Dermis blood vessel endothelial cell (primary cell): ENCODE measurements around the gene TTC22. TPM values are rescaled to one million over a fixed set of nuclear protein-coding genes. Genes with fewer than 3 reads are reported as not detected.

Experiments
- DNase-seq: peaks from one replicate; pipeline ENCODE4 v3.0.0; 2010
- total RNA-seq: library from RNA; depleted of rRNA; stranded (reverse); fragments of >200 nt; gene quantifications from 2 replicates; pipeline ENCODE4 v1.2.3, GENCODE V29; 2014

Gene TTC22
- total RNA-seq, 1 donor from 2014 or later: 0.17 TPM

DNA sequence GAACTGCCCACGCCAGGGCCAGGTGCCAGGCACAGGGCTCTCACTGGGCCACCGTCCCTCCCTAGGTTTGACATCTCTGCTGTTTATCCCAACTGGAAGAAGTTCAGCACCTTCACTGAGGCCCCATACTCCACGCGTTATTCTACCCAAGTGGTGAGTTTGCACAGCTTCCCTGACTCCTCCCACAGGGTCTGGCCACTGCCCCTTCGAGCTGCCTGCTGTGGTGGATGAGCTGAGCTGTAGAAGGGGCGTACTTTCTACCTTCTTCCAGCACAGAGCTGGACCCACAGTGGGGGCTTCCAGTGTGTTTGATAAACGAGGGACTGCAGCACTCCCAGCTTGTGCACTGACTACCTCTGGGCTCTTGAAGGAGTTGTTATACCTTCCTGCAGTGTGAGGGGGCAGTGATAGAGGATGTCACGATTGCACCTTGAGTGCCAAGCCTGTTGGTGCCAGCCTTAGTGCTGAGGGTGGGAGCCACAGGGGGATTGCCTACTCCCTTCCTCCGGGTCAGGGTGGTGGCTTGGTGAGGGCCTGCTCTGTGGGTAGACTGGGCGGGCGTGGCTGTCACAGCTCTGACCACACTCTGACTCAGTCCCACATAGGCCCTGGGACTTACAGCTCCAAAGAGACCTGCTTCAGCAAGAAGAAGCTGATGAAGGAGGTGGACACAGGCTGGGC is 5.9 kb upstream of the TTC22 start:
- no peak for DNase-seq

DNA sequence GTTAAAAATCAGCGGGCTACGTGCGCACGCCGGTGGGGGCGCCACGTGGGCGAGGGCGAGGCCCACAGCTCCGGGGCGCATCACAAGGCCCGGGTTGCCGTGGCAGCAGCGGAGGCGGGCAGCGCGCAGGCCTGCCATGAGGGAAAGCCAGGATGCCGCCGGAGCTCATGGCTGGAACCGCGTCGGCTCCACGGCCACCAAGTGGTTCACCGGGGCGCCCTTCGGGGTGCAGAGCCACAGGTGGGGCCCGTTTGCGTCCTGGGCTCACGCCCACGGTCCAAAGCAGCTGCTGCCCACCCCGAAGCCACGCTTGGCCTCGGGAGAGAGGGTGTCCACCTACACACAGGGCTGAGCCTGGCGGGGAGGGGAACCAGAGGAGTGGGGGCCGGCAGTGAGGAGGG is 4.9 kb upstream of the TTC22 start:
- DNase-seq: no peak

DNA sequence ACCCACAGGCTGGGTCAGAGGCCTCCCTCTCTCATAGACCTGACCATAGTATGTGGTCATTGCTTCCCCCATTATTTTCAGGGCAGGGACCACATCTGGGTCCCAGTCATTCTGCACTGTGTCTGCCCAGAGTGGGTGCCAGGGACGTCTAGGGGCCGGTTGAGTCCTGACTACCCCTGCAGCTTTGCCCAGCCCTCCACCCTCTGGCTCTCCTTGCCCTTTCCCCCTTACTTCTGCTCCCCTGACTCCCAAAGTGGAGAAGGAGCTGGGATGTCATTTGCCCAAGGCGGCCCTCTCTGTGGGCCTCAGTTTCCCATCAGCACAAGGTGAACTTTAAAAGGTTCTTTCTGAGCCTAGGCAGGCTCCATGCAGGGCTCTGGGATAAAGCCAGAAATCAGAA is 4.3 kb upstream of the TTC22 start:
- no peak for DNase-seq

DNA sequence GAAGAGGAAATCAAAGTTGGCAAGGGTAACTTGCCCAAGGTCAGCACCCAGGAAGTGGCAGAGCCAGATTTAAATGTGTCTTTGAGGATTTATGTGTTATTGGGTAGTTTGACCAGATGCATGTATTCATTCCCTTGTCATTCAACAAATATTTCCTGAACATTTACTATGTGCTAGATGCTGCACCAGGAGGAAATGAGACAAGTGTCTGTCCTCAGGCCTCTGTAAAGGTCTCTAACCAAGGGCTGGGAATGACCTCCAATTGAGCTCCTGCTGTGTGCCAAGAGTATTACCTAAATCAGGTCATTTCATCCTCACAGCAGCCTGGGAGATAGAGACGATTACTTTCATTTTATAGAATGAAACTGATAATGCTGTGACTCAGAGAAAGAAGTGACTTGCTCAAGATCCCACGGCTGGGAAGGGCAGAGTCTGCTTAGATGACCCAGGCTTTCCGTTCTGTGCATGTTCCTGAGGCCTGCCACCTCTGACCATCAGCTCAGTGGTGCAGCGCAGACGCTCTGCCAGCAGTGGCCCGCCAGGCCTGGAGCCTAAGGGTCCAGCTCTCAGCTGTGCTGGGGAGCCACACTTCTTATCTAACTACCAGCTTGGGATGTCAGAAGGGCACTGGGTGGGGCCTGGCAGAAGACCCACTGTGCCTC is 3.5 kb upstream of the TTC22 start:
- DNase-seq: no peak

DNA sequence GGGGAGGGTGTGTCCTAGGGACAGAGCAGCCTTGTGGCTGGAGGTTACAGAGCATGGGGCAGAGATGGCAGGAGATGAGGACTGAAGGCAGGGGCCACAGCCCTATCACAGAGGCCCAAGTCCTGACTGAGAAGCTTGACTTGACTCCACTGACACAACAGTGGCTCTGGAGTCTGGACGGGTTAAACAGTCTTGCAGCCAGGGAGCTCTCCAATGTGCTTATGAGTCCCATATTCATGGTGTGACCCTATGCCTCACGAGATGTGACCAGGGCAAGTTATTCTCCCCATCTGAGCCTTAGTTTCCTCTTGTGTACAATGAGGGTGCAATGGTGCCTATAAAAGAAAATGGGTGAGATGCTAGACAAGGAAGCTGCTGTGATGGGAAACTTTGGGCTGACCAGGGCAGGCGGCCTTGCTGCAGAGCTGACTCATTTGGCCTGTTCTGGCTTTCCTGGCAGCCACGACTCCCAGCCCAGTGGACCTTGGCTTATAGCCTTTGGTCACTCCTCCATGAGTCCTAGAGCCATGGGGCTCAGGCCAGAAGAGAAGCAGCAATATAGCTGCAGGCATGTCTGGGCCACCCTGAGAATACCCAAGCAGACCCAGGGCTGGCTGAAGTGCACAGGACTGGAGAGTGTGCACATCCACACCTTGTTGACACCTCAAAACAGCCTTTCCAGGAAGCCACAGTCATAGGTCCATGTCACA is 2.8 kb upstream of the TTC22 start:
- peak; percentile 19 for DNase-seq

DNA sequence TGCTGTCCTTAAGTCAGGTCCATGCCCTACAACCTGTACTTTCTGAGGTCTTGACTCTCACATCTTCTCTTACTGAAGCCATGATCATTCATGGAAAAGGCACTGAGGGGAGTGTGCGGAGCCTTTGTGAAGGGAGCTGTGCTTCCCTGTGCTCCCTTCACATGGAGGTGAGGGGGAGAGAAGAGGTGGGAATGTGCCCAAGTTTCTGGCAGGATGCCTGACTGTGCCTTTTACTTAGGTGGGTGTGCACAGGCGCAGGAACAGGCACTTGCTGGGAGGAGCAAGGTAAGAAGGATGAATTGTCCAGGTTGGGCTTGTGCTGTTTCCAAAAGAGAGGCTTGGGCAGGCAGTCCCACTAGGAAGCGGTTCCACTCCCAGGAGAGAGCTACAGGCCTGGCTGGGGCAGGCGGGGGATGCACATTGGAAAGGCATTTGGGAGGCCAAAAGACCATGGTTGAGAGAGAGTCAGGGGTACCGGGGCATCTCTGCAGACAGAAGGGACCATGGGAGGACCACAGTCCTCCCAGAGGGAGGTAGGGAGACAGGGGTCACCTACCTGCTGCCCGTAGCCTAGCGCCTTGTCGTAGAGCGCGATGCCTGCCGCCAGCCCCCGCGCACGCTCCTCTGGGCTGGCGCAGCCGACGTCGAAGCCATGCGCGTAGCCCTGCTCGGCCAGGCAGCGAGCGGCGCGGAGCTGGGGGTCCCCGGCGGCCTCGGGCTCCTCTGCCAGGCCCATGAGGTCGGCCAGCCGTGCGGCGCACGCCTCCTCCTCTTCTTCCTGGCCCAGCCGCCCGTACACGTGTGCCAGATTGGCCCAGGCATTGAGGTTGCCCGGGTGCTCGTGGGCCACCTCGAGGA is 853 bp downstream of the TTC22 start:
- no peak for DNase-seq

DNA sequence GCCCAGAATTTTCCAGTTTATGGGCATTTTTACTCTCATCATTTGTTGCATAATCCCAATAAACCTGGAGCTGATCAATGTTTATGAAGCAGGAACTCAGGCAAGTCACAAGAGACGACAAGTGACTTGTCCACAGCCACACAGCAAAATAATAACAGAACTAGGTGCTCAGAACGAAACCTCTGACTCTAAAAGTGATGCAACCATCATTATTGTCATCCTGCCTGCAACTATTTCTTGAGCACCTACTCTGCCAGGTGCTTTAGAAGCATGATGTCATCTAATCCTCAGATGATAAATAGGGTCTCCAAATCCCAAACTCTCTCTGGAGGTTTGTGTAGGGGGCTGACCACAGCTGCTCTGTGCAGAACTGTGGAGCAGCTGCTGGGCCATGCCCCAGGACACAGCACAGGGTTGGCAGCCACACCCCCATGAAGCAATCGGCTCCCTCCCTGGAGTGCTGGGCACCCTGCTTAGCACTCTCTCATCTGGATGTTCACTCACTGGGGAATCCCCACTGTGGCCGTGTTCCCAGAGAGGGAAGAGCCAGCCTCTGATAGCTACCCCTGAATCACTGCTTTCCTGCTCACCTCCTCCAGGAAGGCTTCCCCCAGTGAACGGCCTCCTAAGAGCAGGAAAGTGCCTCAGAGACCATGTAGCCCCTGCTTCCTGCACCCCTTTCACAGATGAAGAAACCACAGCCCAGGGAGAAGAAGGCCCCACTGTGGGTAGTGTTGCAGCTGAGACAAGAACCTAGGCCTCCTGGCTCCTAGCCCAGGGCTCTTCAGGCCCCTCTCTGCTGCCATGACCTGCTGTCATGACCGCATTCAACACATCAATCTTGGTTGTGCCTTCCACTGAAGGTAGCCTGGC is 2.1 kb downstream of the TTC22 start:
- DNase-seq: no peak

DNA sequence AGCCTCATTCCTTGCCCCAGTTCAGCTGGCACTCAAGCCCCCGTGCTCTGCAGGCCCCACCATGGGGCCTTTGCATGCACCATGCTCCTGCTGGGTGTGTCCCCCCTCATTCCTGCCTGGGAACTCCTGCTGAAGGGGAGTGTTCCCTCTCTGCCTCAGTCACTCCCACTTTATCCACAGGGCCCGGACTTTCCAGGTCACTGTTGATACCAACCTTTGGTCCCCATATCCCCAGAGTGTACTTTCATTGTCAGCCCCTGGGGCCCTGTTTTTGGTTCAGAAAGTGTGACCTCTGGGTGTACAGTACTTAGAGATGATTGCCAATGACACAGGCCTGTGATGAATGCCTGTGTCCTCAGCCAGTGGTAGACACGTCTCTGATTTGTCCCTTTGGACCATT is 2.9 kb downstream of the TTC22 start:
- DNase-seq: no peak

DNA sequence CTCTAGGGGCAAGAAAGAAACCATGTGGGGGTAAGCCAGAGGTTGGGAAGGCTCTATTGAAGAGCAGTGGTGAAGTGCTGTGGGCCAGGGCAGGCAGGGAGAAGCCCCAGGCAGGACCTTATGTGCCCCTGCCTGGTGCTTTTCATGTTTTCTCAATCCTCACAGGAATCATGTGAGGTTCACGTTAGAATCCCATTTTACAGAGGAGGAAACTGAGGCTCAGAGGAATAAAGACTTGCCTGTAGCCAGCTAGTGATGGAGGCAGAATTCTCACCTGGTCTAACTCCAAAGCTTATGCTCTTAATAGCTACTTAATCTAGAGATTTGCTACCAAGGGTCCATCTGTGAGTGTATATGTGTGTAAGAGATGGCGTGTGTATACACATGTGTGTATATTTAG is 4.2 kb downstream of the TTC22 start:
- no peak for DNase-seq

DNA sequence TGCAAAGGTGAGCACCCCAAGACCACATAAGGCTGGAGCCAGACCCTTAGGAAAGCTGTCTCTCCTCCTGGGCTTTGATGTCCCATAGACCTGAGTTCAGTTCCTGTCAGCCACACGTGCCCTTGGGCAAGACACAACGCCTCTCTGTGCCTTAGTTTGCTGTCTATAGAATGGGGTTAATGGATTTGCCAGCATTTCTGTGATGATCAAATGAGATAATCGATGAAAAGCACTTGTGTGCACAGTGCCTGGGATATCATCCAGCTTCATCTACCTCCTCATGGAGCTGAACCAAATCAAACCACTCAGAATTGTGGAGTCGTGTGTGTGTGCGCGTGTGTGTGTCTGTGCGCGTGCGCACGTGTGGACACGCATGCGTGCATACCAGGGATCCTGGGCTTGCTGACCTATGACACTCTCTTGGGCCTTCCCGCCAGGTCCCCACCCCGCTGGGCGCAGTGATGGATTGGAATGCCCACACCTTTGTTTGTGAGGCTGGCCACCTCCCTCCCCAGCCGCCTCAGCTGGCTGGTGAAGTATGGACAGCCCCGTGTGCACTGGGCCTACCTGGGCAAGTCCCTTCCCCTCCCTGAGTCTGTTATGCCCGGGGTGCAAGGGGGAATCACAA is 5.2 kb downstream of the TTC22 start:
- no peak for DNase-seq

DNA sequence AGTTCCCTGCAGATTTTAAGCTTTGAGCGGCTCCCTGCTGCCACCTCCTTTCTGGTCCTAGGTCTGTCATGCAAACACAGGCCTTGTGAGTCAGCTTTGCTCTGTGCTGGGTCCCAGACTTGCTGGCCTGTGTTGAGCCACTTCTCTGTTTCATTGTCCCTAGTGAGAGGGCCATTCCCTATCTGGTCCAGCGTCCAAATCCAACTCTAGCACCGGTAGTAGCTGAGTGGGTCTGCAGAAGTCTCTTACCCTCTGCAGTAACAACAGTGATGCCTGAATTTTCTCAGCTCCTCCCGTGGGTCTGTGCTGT is 5.8 kb downstream of the TTC22 start:
- DNase-seq: no peak

DNA sequence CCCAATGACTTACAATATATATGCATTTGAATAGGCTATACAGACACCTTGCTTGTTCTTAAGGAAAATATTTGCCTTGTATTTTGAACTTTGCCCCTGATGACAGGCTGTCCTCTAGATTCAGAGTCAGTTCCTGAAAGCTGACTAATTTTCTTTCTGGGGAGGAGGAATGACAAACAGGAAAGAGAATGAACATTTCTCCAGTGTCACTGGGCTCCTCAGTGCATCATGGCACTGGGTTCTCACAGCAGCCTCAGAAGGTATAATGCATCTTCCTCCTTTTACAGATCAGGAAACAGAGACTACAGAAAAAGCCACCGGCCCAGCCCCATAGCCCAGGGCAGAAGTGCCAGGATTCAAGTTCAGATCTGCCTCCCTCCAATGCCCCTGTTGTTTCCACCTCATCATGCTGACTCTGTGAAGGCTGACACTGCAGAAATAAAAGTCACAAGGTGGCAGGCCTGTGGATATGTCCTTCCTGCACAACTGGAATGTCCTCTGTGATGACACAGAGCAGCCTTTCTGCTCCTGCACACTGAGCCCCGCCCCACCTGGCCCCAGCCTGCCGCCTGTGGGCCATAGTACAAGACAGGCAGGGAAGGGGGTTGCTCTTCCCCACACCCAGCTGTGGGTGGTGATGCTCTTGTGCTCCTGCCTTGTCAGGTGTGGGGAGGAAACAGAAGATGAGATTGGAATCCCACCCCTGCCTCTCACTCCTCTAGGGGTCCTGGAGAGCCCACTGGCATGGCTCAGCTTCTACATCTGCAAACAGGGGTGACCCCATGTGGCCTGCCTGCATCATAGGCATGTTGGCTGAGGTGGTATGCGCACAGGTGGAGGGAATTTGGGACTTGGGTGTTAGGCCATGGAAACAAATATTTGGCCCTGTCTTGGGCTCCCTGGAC is 6.4 kb downstream of the TTC22 start:
- DNase-seq: no peak

DNA sequence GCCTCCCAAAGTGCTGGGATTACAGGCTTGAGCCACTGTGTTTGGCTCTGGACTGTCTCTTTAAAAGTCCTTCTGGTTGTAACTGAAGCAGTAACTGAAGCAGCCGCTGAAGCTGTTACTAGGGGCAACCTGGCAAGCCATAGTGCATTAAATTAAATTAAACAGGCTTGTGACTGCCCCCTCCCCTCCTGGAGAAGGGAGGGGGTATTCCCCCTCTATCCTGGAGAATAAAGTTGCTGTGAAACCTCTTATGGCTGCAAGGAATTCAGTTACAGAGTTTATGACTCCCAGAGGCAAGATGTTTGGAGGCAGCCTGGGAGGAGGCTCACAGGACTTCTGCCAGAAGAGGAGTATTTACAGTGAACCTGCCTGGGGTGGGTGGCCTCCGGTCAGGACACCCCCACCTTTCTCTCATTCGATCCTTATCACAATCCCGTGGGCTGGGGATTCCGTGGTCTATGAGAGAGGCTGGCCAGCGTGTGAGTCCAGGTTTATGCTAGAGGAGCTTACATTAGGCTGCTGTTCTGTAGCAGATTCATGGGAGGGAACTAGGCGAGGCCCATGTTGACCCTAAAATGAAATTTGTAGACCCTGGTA is 8.3 kb downstream of the TTC22 start:
- no peak for DNase-seq

DNA sequence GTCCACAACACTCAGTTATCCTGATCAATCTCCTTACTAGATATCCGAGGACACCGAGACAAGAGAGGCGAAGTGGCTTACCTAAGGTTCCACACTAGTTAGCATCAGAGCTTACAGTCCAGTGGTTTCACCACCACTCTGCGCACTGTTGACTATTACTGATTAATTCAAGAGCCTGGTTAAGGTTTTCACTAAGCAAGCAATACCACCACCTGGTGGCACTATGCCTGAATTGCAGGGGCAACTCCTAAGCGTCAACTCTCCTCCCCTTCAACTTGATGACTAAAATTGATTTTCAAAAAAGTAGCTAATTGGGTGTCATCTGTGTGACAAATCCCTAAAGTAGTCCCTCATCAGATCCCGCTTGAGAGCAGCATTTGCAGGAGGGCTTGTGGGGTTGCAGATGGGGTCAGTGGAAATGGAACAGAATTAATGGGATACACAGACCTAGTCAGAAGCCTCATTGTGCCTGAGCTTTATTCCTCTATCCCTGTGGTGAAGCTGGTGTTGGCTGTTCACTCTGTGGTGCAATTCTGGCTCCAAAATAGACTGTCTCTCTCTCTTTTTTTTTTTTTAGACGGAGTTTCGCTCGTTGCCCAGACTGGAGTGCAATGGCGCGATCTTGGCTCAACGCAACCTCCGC is 9.1 kb downstream of the TTC22 start:
- DNase-seq: peak; percentile 58

DNA sequence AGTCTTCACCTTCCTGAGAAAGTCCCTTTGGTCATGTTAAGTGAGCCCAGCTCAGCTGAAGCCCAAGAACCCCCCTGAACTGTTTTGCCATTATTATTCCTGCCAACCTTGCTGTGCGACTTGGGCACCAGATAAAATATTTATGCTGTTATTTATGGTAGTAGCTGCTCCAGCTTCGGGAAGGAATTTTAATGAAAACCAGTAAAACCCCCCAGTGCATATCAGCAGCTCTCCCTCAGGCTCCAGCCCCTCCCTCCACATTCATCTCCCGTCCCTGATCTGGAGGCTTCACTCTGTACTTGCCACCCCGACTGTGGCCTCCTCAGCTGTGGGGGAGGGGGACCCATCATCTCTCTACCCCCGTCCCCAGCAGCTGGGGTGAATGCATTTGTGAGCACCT is 12.7 kb downstream of the TTC22 start:
- DNase-seq: no peak

DNA sequence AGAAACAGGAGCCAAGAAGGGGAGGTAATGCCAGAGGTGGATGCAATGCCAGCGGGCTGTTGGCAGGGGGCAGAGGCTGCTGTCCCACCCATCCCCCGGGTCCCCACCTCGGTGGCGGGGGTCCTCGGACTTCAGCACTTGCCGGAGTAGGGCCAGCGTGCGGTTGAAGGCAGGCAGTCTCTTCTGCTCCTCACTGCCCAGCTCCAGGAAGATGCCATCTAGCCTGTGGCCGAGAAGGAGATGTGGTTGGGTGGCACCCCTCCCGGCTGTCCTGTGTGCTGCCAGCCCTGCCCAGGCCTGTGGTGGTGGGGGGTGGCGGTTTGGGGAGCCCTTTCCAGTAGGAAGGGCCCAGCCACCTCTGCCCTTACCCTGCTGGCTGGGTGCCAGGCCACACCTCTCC is 13.5 kb downstream of the TTC22 start:
- DNase-seq: no peak

DNA sequence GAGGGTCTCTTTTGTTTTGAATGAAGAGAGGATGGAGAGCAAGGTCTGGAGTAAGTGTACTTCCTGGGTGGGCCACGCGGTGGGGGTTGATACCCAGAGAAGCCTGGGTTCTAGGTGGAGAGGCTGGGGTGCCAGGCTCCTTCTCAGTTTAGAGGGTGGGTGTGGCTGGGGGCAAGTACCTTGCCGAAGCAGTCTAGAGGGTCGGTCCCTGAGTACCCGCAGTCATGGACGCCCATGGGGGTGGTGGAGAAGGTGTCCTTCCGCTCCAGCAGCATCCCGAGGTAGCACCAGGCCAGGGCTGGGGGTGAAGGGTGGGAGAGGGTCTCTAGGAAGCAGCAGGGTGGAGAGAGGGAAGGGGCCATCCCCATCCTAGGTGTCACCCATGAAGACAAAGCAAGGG is 14.3 kb downstream of the TTC22 start:
- no peak for DNase-seq

DNA sequence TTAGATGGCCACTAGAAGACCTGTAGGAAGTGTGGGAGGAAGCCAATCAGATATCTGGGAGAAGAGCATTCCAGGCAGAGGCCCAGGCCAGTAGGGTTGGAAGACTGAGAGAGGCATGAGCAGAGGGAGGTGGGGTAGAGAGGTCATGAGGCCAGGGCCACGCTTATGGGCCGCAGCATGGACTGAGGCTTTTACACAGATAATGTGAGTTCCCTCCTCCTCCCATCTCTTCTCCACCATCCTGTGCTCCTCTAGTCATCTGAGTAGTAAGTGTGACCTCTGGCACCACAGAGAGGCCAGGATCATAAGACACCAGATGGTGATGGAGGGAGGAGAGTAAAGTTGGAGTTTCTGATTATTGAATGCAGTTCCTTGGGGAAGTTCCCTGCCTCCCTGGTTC is 17.1 kb downstream of the TTC22 start:
- DNase-seq: no peak

DNA sequence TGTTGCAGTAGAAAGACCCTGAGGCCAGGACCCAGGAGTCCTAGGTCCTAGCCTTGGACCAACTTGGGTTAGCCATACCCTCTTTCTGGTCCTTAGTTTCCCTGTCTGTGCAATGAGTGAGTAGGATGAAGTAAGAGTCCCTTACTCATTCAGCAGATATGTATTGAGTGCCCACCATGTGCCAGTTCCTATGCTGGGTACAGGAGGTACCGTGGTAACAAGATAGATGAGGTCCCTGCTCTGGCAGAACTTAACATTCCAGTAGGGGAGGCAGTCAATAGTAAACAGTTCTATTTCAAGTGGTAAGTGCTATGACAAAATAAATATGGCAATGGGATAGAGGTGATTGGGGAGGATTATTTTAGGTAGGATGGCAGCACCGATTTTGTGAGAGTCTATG is 18.5 kb downstream of the TTC22 start:
- DNase-seq: no peak

DNA sequence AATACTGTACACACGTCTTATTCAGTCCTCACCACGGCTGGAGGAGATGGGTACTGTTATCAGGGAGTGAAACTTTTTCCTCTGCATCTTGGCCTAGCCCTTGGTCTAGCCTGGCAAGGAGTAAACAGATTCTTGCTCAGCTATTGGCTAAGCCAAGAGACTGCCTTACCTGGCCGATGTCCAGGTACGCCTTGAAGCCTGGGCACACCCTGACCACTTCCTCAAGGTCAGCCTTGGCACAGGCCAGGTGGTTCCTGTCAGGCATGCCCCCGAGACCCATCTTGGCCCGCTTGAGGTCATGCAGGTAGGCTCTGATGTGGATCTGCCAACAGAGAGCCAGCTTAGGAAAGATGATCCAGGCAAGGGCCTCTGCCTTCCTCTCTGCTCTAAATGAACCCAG is 19.0 kb downstream of the TTC22 start:
- no peak for DNase-seq
